DND-41 (cell line): ENCODE measurements around the gene GPR162.

Experiments used
- CTCF ChIP-seq: IDR thresholded peaks from 2 replicates; pipeline ENCODE4 v1.5.1; 2012; ENCODE audit warnings: borderline replicate concordance, low read length, moderate library complexity, mild to moderate bottlenecking; ENCODE audit not compliant: poor library complexity, severe bottlenecking; ENCODE audit errors: extremely low read depth
- EZH2 ChIP-seq: IDR thresholded peaks from 3 replicates; pipeline ENCODE4 v1.6.1; 2012; ENCODE audit warnings: borderline replicate concordance, low read depth, mild to moderate bottlenecking, moderate library complexity, low read length, inconsistent platforms; ENCODE audit not compliant: severe bottlenecking

- TF ChIP-seq CTCF (no peak), EZH2 (peak; percentile 5)
Measured at GRCh38 chr12:6829536-6830220, 8.1 kb downstream of the GPR162 start.
